ENCODE results near the gene POLR3G.

POLR3G gene

GRCh38 chr5:90474235-90475107 lies at the start of gene POLR3G, which contains the start of gene MBLAC2:
POLR3G (plus strand) TSS chr5:90474864; CDS start chr5:90485568, 10,704 bp downstream.
MBLAC2 (minus strand) TSS chr5:90474771; CDS start chr5:90474292, 479 bp downstream.
- Histone ChIP-seq H3K36me3 (ENCODE audit: insufficient read depth, low read length) (no peaks in the 10 kb centered on the region), H3K9me3 (ENCODE audit: control insufficient read depth, insufficient read depth, low read length) (no peaks in the 10 kb centered on the region), H3K9ac (ENCODE audit: low read depth, low read length) (peak within 1 kb of the TSS; percentile 62)

DNA sequence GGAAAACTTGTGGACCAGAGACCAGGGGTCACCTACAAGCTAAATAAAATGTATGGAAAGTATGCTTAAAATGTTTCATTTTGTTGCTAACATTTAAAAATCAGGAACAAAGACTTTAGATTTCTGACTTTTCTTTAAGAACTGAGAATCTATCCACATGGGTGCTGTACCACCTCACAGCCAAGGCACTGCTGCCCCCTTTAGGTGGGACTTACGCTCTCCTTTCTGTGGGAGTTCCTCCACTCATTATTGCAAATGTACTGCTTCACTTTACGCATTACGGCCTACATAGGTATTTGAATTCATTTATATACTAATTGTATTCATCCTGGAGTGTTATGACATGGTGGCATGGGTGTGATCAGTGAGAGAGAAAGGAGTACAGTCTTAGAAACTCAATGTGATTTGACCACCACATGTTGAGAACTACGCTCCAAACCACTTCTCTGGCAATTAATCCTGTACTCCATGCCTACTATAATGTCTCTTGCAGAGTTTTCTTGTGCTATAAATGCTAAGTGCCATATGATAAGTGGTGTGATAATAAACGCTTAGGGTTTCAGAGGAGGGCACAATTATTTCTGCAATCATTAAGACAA lies 40.4 kb upstream of the POLR3G start:
- Histone ChIP-seq H3K9me3 (ENCODE audit: control insufficient read depth, insufficient read depth, low read length) (no peaks in the 10 kb centered on the region), H3K9ac (ENCODE audit: low read depth, low read length) (no peak overlapping the region), H3K4me1 (ENCODE audit: insufficient read depth, low read length) (no peaks in the 10 kb centered on the region), H3K36me3 (ENCODE audit: insufficient read depth, low read length) (no peaks in the 10 kb centered on the region)

More at GRCh38 chr5:90474235-90475107, at the start of gene POLR3G, which contains the start of gene MBLAC2:
- peaks cover 19% of the 10 kb centered on the region for H3K4me1 ChIP-seq (ENCODE audit: insufficient read depth, low read length)

DNA sequence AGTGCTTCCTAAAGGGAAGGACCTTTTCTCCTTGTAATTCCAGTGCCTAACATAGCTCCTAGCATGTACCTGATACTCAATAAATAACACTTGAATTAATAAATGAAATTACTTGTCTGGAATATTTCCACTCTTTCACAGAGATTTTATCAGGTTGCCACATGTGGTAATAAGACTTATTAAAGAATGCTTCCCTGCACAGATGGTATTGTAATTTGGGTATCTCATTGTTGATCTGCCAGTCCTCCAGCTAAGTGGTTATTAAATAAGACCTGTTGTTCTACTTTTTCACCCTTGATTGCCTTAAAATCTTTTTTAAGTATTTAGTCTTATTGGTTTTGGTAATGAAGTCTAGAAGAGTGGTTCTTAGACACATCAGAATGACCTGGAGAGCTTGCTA lies 37.0 kb upstream of the POLR3G start:
- H3K36me3 ChIP-seq (ENCODE audit: insufficient read depth, low read length) = no peaks in the 10 kb centered on the region
- H3K4me1 ChIP-seq (ENCODE audit: insufficient read depth, low read length) = peaks cover 2% of the 10 kb centered on the region; the same call in 1 of the 2 replicates
- H3K9me3 ChIP-seq (ENCODE audit: control insufficient read depth, insufficient read depth, low read length) = no peaks in the 10 kb centered on the region
- no peak overlapping the region for H3K9ac ChIP-seq (ENCODE audit: low read depth, low read length)

- Histone ChIP-seq H3K9ac (ENCODE audit: low read depth, low read length) (no peak overlapping the region), H3K9me3 (ENCODE audit: control insufficient read depth, insufficient read depth, low read length) (no peaks in the 10 kb centered on the region), H3K36me3 (ENCODE audit: insufficient read depth, low read length) (no peaks in the 10 kb centered on the region), H3K4me1 (ENCODE audit: insufficient read depth, low read length) (peaks cover 2% of the 10 kb centered on the region; the same call in 1 of the 2 replicates)
Measured at GRCh38 chr5:90438100-90438499, 36.6 kb upstream of the POLR3G start.

- Histone ChIP-seq H3K9me3 (ENCODE audit: control insufficient read depth, insufficient read depth, low read length) (no peaks in the 10 kb centered on the region), H3K4me1 (ENCODE audit: insufficient read depth, low read length) (peaks cover 2% of the 10 kb centered on the region; the same call in 1 of the 2 replicates), H3K9ac (ENCODE audit: low read depth, low read length) (no peak overlapping the region), H3K36me3 (ENCODE audit: insufficient read depth, low read length) (no peaks in the 10 kb centered on the region)
Measured at GRCh38 chr5:90440644-90441043, 34.0 kb upstream of the POLR3G start.

GRCh38 chr5:90446961-90447360 lies 27.7 kb upstream of the POLR3G start:
- Histone ChIP-seq H3K4me1 (ENCODE audit: insufficient read depth, low read length) (no peaks in the 10 kb centered on the region), H3K36me3 (ENCODE audit: insufficient read depth, low read length) (no peaks in the 10 kb centered on the region), H3K9me3 (ENCODE audit: control insufficient read depth, insufficient read depth, low read length) (no peaks in the 10 kb centered on the region), H3K9ac (ENCODE audit: low read depth, low read length) (no peak overlapping the region)

- no peak overlapping the region for H3K9ac ChIP-seq (ENCODE audit: low read depth, low read length)
- no peaks in the 10 kb centered on the region for H3K9me3 ChIP-seq (ENCODE audit: control insufficient read depth, insufficient read depth, low read length)
- no peaks in the 10 kb centered on the region; the same call in 1 of the 2 replicates for H3K36me3 ChIP-seq (ENCODE audit: insufficient read depth, low read length)
- H3K4me1 ChIP-seq (ENCODE audit: insufficient read depth, low read length) = peaks cover 4% of the 10 kb centered on the region; the same call in 1 of the 2 replicates
Measured at GRCh38 chr5:90461288-90461687, 13.4 kb upstream of the POLR3G start.

DNA sequence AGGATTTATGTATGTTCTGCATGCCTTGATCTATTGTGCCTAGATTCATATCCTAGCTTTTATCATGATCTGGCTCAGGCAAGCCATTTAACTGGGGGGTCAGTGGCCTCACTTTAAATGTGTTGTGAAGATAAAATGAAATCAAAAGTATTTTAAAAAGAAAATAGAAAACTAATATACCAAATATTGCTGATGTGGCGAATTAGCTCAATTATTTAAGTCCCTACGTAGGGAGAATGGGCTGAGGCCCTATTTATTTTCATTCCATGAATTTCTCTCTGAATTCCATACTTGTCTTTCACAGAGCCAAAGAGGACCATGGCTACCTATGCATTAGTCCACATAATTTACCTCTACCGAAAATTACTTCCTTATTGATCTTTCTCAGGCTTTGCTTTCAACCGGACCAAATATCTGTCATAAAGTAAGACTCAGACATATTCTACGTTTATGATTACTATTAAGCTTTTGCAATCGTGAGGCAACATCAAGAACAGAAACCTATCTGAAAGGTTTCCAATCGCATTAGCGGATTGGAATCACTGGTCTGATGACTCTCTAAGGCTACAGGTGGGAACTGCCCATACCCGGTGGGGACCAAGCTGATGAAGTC lies 1.8 kb upstream of the POLR3G start:
- Histone ChIP-seq H3K9ac (ENCODE audit: low read depth, low read length) (peak overlapping the region; percentile 62), H3K9me3 (ENCODE audit: control insufficient read depth, insufficient read depth, low read length) (no peaks in the 10 kb centered on the region), H3K4me1 (ENCODE audit: insufficient read depth, low read length) (peaks cover 13% of the 10 kb centered on the region), H3K36me3 (ENCODE audit: insufficient read depth, low read length) (no peaks in the 10 kb centered on the region)

DNA sequence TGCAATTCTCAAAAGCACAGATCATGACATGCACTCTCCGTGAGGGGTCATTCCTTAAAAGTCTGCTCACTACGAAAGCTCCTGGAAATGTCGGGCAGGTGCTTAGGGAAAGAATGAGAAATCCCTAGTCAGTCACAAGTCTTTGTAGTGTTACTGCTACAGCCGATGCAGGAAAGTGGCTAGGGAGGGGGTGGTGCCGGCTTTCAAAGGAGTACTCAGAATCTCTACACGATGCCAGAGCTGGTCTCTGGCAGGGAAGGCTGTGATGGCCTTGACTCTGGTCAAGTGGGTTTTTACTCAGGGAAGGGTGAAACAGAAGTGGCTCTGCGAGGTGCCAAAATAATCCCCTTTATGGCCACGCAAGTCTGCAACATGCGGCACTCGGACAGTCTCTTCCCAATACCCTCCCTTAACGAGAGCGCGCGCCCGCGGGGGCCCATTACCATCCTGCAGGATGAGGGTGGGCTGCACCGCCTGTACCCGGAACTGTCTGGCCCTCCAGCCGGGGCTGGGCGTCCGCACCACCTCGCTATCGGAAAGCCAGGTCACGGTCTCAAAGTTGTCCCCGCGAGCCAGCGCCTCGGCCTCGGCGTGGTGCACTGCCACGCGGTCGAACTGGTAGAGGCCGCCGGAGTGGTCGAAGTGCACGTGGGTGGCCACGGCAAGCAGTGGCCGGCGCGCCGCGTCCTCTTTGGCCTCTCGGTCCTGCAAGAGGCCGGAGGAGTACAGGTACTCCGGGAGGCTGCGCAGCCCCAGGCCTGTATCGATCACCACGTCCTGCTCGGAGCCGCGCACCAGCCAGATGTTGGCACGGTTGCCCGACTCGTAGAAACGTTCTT lies 1.0 kb upstream of the POLR3G start:
- Histone ChIP-seq H3K4me1 (ENCODE audit: insufficient read depth, low read length) (peaks cover 18% of the 10 kb centered on the region), H3K36me3 (ENCODE audit: insufficient read depth, low read length) (no peaks in the 10 kb centered on the region), H3K9ac (ENCODE audit: low read depth, low read length) (peak overlapping the region; percentile 62), H3K9me3 (ENCODE audit: control insufficient read depth, insufficient read depth, low read length) (no peaks in the 10 kb centered on the region)

- Histone ChIP-seq H3K36me3 (ENCODE audit: insufficient read depth, low read length) (no peaks in the 10 kb centered on the region), H3K9me3 (ENCODE audit: control insufficient read depth, insufficient read depth, low read length) (no peaks in the 10 kb centered on the region), H3K4me1 (ENCODE audit: insufficient read depth, low read length) (peaks cover 22% of the 10 kb centered on the region), H3K9ac (ENCODE audit: low read depth, low read length) (peak overlapping the region; percentile 62)
Measured at GRCh38 chr5:90475436-90475980, 844 bp downstream of the POLR3G start.

DNA sequence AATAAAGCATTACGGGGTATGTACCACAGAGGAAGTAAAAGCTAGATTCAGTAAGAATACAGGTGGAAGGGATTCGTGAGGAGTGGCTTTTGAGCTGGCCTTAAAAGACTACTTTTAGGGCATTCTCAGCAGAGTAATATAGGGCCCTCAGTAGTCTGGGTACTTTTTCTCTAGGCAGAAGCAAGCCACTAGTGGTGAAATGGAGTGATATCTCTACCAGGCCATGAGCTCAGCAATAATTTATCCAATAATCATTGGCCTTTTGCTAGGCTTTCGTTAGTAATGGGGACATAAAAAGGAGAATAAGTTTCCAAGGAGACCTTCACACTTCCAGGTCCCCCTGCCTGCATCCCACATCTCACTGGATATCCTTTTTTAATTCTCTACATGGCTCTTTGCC lies 1.7 kb downstream of the POLR3G start:
- Histone ChIP-seq H3K9me3 (ENCODE audit: control insufficient read depth, insufficient read depth, low read length) (no peaks in the 10 kb centered on the region), H3K9ac (ENCODE audit: low read depth, low read length) (peak overlapping the region; percentile 62; the same call in 1 of the 2 replicates), H3K4me1 (ENCODE audit: insufficient read depth, low read length) (peaks cover 22% of the 10 kb centered on the region), H3K36me3 (ENCODE audit: insufficient read depth, low read length) (no peaks in the 10 kb centered on the region)

- Histone ChIP-seq H3K9ac (ENCODE audit: low read depth, low read length) (no peak overlapping the region), H3K36me3 (ENCODE audit: insufficient read depth, low read length) (peaks cover under 1% of the 10 kb centered on the region; the same call in 1 of the 2 replicates), H3K4me1 (ENCODE audit: insufficient read depth, low read length) (peaks cover 22% of the 10 kb centered on the region), H3K9me3 (ENCODE audit: control insufficient read depth, insufficient read depth, low read length) (no peaks in the 10 kb centered on the region)
Measured at GRCh38 chr5:90477073-90477472, 2.4 kb downstream of the POLR3G start.

GRCh38 chr5:90477621-90478215 lies 3.1 kb downstream of the POLR3G start:
- Histone ChIP-seq H3K9ac (ENCODE audit: low read depth, low read length) (no peak overlapping the region), H3K36me3 (ENCODE audit: insufficient read depth, low read length) (peaks cover 2% of the 10 kb centered on the region; the same call in 1 of the 2 replicates), H3K9me3 (ENCODE audit: control insufficient read depth, insufficient read depth, low read length) (no peaks in the 10 kb centered on the region), H3K4me1 (ENCODE audit: insufficient read depth, low read length) (peaks cover 22% of the 10 kb centered on the region)
